Measurements from ENCODE around the gene MAP2K5. TPM values are rescaled to one million over a fixed set of nuclear protein-coding genes. Genes with fewer than 3 reads are reported as not detected.

MAP2K5 gene
- total and polyA plus RNA-seq, 7 donors, result 11.3 to 19.4 (median 14.3) TPM

DNA sequence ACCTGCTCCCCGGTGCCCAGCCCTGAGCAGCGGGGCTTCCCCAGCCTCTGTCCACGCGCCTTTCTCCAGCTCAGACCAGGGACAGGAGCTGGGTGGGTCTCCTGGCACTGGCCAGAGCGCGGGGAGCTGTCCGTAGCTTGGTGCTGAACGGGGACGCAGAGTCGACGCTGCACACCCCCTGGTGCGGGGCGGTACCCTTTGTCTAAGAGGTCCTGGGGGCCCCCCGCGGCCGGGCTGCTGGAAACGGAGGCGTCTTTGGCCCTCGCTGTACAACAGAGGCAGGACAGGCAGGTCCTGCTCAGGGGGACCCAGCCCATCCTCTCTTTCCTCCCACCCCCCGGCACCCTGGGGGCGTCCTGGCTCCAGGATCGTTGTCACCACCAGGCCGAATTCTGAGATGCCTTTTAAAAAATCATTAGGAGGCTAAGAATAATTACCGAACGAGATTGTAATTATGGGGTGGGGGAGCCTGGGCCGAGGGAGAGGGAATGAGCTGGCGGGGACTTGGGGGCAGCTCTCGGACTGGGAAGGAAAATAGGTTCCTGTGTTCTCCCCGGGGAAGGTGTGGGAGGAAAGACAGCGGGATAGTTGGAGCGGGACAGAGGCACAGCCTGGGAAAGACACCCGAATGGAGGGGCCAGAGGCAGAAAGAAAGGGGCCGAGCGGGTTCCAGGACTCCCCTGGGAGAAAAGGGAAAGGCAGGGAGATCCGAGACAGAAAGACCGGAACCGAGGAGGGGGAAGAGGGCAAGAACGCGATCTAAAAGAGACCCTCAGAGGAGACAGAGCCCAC, 278.7 kb downstream of the MAP2K5 start:
- 6 to 9% methylated on average over 39 of the region's 39 CpGs for WGBS, 2 donors
- intact Hi-C loops (cut with DNase I), result no loop called here
- H3K27me3 ChIP-seq, result peaks cover 74 to 93% (median 87%) of the 10 kb centered on the region in 3 donors
- TF ChIP-seq EP300 (IDR thresholded peaks at IDR 0.05) (no peak), CTCF (IDR thresholded peaks at IDR 0.05) (no peak), POLR2A (IDR thresholded peaks at IDR 0.05) (no peak), POLR2AphosphoS5 (IDR thresholded peaks at IDR 0.05) (no peak)
- H3K4me1 ChIP-seq, result peaks cover 0 to 48% (median 39%) of the 10 kb centered on the region in 4 donors
- DNase-seq, result no peak
- H3K9me3 ChIP-seq, result peaks cover 0 to 1% (median 0%) of the 10 kb centered on the region in 4 donors
- no peaks in the 10 kb centered on the region for H3K36me3 ChIP-seq
- no peak overlapping the region for H3K27ac ChIP-seq
- no peak overlapping the region for H3K4me3 ChIP-seq

DNA sequence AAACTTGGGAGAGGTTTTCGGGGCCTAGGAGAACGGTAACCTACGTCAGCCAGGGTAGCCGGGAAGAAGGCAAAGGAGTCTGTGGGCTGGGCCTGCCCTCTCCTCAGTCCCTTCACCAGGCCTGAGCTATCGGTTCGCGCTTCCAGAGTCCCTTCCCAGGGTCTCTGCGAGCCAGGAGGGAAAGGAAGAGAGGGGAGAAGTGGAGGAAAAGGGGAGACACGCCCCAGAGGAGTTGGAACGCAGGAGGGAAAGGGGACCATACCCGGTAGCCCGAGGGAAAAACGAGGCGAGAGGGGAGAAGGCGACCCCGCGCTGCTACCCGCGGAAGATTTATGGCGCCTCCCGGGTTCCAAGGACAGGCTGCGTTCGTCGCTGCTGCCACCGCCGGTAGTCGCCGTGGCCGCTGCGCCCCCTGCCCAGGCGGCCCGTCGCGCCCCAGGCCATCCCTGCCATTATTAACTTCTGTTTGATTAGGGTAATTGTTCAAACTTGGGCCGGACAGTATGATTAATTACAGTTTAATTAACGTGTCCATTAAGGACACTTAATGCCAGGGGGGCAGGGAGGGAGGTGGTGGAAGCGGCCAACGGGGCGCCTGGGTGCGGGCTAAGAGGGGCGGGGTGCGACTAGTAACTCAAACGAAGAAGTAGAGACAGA, 279.4 kb downstream of the MAP2K5 start:
- Histone ChIP-seq H3K27me3 (peaks cover 81 to 99% (median 94%) of the 10 kb centered on the region in 3 donors), H3K4me1 (peaks cover 0 to 55% (median 44%) of the 10 kb centered on the region in 4 donors)
- DNase-seq, result no peak

DNA sequence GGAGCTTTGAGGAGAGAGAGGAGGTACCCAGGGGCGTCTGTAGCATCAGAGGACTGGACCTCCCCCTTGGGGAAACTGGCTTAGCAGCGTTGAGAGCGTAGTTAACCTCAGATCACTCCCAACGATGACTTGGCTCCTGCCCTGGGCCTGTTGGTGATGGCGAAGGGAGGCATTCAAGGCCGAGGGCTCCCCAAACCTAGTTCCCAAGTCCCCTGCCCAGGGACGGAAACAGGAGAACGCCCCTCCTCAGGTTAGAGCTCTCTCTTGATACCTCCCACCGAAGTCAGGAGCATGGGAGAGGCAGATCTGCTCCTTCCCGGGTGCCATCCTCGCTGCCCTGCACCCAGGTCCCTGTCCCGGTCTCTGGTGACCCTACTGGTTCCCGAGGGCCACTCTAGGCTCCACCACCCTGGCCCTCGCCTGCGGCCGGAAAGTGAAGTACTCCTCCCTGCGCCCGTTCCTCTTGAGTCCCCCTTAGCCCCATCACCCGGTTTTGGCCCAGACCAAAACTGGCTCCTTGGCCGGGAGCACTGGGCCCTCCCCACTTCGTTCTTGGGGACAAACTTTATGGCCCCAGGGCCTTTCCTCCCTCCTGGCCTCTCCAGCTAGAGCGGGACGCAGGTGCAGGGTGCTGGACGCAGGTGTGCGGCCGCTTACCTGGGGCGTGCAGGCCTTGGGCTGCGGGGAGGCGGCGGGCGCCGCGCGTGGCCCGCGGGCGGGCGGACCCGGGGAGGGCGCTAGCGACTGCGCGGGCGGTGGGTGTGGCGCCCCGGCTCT, 280.2 kb downstream of the MAP2K5 start:
- TF ChIP-seq POLR2AphosphoS5 (IDR thresholded peaks at IDR 0.05), result no peak
- TF ChIP-seq EP300 (IDR thresholded peaks at IDR 0.05), result no peak
- no peak for TF ChIP-seq CTCF (IDR thresholded peaks at IDR 0.05)
- TF ChIP-seq POLR2A (IDR thresholded peaks at IDR 0.05), result no peak
- WGBS, 2 donors, result 5 to 6% methylated on average over 46 of the region's 46 CpGs
- Histone ChIP-seq H3K27me3 (peaks cover 88 to 99% (median 97%) of the 10 kb centered on the region in 3 donors), H3K27ac (no peak overlapping the region), H3K4me1 (peaks cover 0 to 63% (median 53%) of the 10 kb centered on the region in 4 donors), H3K4me3 (no peak overlapping the region), H3K36me3 (no peaks in the 10 kb centered on the region), H3K9me3 (no peaks in the 10 kb centered on the region)
- intact Hi-C loops (cut with DNase I), result no loop called here
- DNase-seq, result no peak

More for the DNA sequence above, 279.4 kb downstream of the MAP2K5 start:
- H3K36me3 ChIP-seq, result no peaks in the 10 kb centered on the region
- intact Hi-C loops (cut with DNase I), result no loop called here
- no peak overlapping the region for H3K27ac ChIP-seq
- no peaks in the 10 kb centered on the region for H3K9me3 ChIP-seq
- H3K4me3 ChIP-seq, result no peak overlapping the region
- TF ChIP-seq POLR2A (IDR thresholded peaks at IDR 0.05), result no peak
- no peak for TF ChIP-seq POLR2AphosphoS5 (IDR thresholded peaks at IDR 0.05)
- TF ChIP-seq CTCF (IDR thresholded peaks at IDR 0.05), result no peak
- no peak for TF ChIP-seq EP300 (IDR thresholded peaks at IDR 0.05)
- WGBS, 2 donors, result 4 to 13% methylated on average over 43 of the region's 43 CpGs

DNA sequence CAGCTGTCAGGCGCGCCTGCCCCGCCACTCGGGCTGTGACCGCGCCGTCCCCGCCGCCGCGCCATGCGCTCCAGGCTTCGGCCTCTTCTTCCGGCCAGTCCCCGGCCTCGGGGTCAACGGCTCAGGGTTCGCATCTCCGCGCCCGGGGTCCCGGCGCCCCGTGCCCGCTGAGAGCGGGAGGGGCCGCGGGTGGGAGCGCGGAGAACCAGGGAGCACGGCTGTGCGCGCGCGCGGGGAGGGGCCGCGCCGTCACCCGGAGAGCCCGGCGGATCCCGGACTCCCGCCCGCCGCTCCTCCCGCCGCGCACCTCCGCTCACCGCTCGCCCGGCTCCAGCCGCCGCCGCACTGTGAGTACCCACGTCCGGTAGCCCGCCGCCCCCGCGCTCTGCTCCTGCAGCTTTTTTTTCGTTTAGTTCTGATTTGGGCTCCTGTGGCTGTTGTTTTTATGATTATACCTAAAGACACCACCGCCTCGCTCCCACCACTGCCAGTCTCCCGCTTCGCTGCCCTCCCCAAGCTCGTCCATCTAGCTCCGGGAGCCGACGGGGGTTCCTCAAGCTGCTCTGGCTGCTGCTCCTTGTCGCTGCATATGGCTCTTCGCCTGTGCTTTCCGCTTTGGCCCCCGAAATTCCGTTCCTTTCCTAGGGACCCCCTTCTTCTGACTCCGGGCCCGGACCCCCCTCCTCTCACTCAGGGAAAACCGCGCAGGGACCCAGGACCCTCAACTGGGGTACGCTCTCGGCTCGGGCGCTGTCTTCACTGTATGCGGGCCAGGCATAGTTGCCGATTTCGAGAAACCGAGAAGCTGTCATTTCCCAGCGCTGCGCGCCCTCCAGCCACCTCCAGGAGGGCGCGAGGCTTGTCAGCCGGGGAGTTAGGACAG, 281.1 kb downstream of the MAP2K5 start:
- DNase-seq, result no peak
- intact Hi-C loops (cut with DNase I), result no loop called here
- Histone ChIP-seq H3K4me3 (no peak overlapping the region), H3K27me3 (peaks cover 93 to 99% (median 99%) of the 10 kb centered on the region in 3 donors), H3K4me1 (peaks cover 0 to 72% (median 61%) of the 10 kb centered on the region in 4 donors), H3K27ac (no peak overlapping the region), H3K9me3 (no peaks in the 10 kb centered on the region), H3K36me3 (no peaks in the 10 kb centered on the region)
- TF ChIP-seq EP300 (IDR thresholded peaks at IDR 0.05) (no peak), POLR2AphosphoS5 (IDR thresholded peaks at IDR 0.05) (no peak), CTCF (IDR thresholded peaks at IDR 0.05) (no peak), POLR2A (IDR thresholded peaks at IDR 0.05) (no peak)
- WGBS, 2 donors, result 3 to 4% methylated on average over 94 of the region's 94 CpGs
